GM12878 (cell line): Measurements from ENCODE around the gene CPT1C. TPM values are rescaled to one million over a fixed set of nuclear protein-coding genes. Genes with fewer than 3 reads are reported as not detected.

ENCODE experiments used
- ATAC-seq: fragments of 200-7000 bp; cut with Tn5 transposase; 3 replicates; pipeline ENCODE4 v1.9.1; 2020; ENCODE audit warnings: mild to moderate bottlenecking, moderate library complexity
- BruUV-seq: library from RNA; stranded (reverse); fragments of 400-500 nt; replicated peaks from 2 replicates; lab custom pipeline; 2021; lab: Mats Ljungman, UMichigan
- CTCF ChIA-PET: fragments of 300-600 bp; sonication (Branson Sonifier 250); formaldehyde crosslinking; extraction: SDS; loops from one replicate; lab custom pipeline; 2021; ENCODE audit warnings: inconsistent platforms; lab: Yijun Ruan, JAX
- POLR2A ChIA-PET: fragments of 350-600 bp; formaldehyde crosslinking; extraction: SDS; loops from one replicate; lab custom pipeline; 2021; ENCODE audit warnings: inconsistent platforms; lab: Charles Lee
- RAD21 ChIA-PET: fragments of 300-600 bp; sonication (Branson Sonifier 250); formaldehyde crosslinking; loops from one replicate; lab custom pipeline; 2023; ENCODE audit warnings: antibody characterized with exemption; ENCODE audit not compliant: unreplicated experiment; lab: Charles Lee
- SMC1A ChIA-PET: fragments of 300-600 bp; sonication (Branson Sonifier 250); formaldehyde crosslinking; loops from one replicate; lab custom pipeline; 2023; ENCODE audit not compliant: unreplicated experiment, uncharacterized antibody; lab: Charles Lee
- DNase-seq: peaks from one replicate; pipeline ENCODE4 v3.0.0-alpha.2; 2011; ENCODE audit warnings: low read depth, low spot score
- FAIRE-seq: peaks from 3 replicates; lab custom pipeline; 2011; peaks lifted over from hg19 to GRCh38; lab: Jason Lieb, UNC
- H2AFZ ChIP-seq: 2 replicates; pipeline ENCODE4 v1.6.0; 2011; ENCODE audit warnings: low read depth, low read length, control low read depth; ENCODE audit not compliant: control insufficient read depth
- H3K27ac ChIP-seq: 2 replicates; pipeline ENCODE4 v1.5.1; 2011; ENCODE audit warnings: control low read depth; ENCODE audit not compliant: control insufficient read depth, insufficient read depth
- H3K27me3 ChIP-seq, 2 experiments: replicated peaks in 1 of 2; 2 replicates each; pipeline versions ENCODE4 v1.6.0 to v1.6.1; 2011; ENCODE audit warnings: low read length in 1 of 2; ENCODE audit not compliant: control insufficient read depth in 2 of 2, insufficient read depth in 2 of 2
- H3K36me3 ChIP-seq, 2 experiments: 2 replicates each; pipeline ENCODE4 v1.5.1; 2011; ENCODE audit warnings: low read length in 1 of 2; ENCODE audit not compliant: control insufficient read depth in 2 of 2, insufficient read depth in 2 of 2
- H3K4me1 ChIP-seq: 2 replicates; pipeline ENCODE4 v1.6.1; 2011; ENCODE audit warnings: mild to moderate bottlenecking, low read length, moderate library complexity, mixed read lengths; ENCODE audit not compliant: control insufficient read depth, insufficient read depth
- H3K4me2 ChIP-seq: 2 replicates; pipeline ENCODE4 v1.6.0; 2011; ENCODE audit warnings: control low read depth; ENCODE audit not compliant: control insufficient read depth, insufficient read depth
- H3K4me3 ChIP-seq: fragments of 200-600 bp; sonication (generic); 2 replicates; pipeline ENCODE4 v1.5.1; 2016
- H3K79me2 ChIP-seq: 2 replicates; pipeline ENCODE4 v1.6.0; 2011; ENCODE audit warnings: low read length; ENCODE audit not compliant: control insufficient read depth, insufficient read depth
- H3K9ac ChIP-seq: 2 replicates; pipeline ENCODE4 v1.8.0; 2011; ENCODE audit warnings: low read length, control low read depth, mixed read lengths; ENCODE audit not compliant: control insufficient read depth, insufficient read depth
- H3K9me3 ChIP-seq: replicated peaks from 3 replicates; pipeline ENCODE4 v1.5.1; 2011; ENCODE audit warnings: mild to moderate bottlenecking, low read length; ENCODE audit not compliant: control insufficient read depth, insufficient read depth
- H4K20me1 ChIP-seq: 2 replicates; pipeline ENCODE4 v1.6.0; 2011; ENCODE audit not compliant: control insufficient read depth, insufficient read depth
- BHLHE40 ChIP-seq, 2 experiments: fragments of 450-650 bp in 1 of 2; IDR thresholded peaks; 2 replicates each; pipeline ENCODE4 v1.6.1; 2011 to 2017; ENCODE audit warnings: low read depth in 2 of 2, borderline replicate concordance in 1 of 2, improper control_type of control experiment in 1 of 2, low read length in 1 of 2, mild to moderate bottlenecking in 1 of 2
- CREB1 ChIP-seq: IDR thresholded peaks from 2 replicates; pipeline ENCODE4 v1.6.1; 2012; ENCODE audit warnings: low read depth, mild to moderate bottlenecking, inconsistent platforms
- EGR1 ChIP-seq, 2 experiments: IDR thresholded peaks; 1 replicate in 1 of 2; 2 replicates in 1 of 2; pipeline ENCODE4 v1.6.1; 2011 to 2012; ENCODE audit warnings: low read depth in 2 of 2, low read length in 2 of 2, borderline replicate concordance in 1 of 2, mild to moderate bottlenecking in 1 of 2, moderate library complexity in 1 of 2
- FOXK2 ChIP-seq: fragments of 450-650 bp; IDR thresholded peaks from 2 replicates; pipeline ENCODE4 v1.6.1; 2017; ENCODE audit warnings: mild to moderate bottlenecking, moderate library complexity
- GABPA ChIP-seq: IDR thresholded peaks from 2 replicates; pipeline ENCODE4 v1.6.1; 2014; ENCODE audit warnings: antibody characterized with exemption, low read depth, mild to moderate bottlenecking, inconsistent platforms
- HDGF ChIP-seq: fragments of 450-650 bp; IDR thresholded peaks from 2 replicates; pipeline ENCODE4 v1.6.1; 2016; ENCODE audit warnings: antibody characterized with exemption
- NBN ChIP-seq: fragments of 450-650 bp; IDR thresholded peaks from 2 replicates; pipeline ENCODE4 v1.6.1; 2016
- NFYB ChIP-seq: IDR thresholded peaks from 2 replicates; pipeline ENCODE4 v1.6.1; 2011; ENCODE audit warnings: low read depth, mild to moderate bottlenecking, low read length, improper control_type of control experiment, moderate library complexity; ENCODE audit not compliant: insufficient read depth
- NR2F1 ChIP-seq: fragments of 450-650 bp; conservative IDR thresholded peaks from 2 replicates; pipeline ENCODE4 v1.6.1; 2017; ENCODE audit warnings: mild to moderate bottlenecking
- POU2F2 ChIP-seq: IDR thresholded peaks from 3 replicates; pipeline ENCODE4 v1.6.1; 2011; ENCODE audit warnings: low read depth, mild to moderate bottlenecking, low read length, borderline replicate concordance
- SMAD5 ChIP-seq: IDR thresholded peaks from 2 replicates; pipeline ENCODE4 v1.6.1; 2016; ENCODE audit warnings: antibody characterized with exemption, low read depth
- TCF7 ChIP-seq: IDR thresholded peaks from 2 replicates; pipeline ENCODE4 v1.6.1; 2014; ENCODE audit warnings: antibody characterized with exemption, borderline replicate concordance
- WRNIP1 ChIP-seq: IDR thresholded peaks from 2 replicates; pipeline ENCODE4 v1.6.1; 2011; ENCODE audit warnings: low read depth, low read length, improper control_type of control experiment, borderline replicate concordance
- ZZZ3 ChIP-seq: IDR thresholded peaks from 2 replicates; pipeline ENCODE4 v1.6.1; 2011; ENCODE audit warnings: low read depth; ENCODE audit not compliant: control insufficient read depth, insufficient read length
- WGBS: methylation state at CpG from one replicate; pipeline ENCODE4 v1.1.6; 2016; ENCODE audit warnings: low lambda C conversion rate; ENCODE audit not compliant: insufficient replicate concordance, insufficient coverage; ENCODE audit errors: missing lambda C conversion rate; 5-methylcytosine and 5-hydroxymethylcytosine counted together
- in situ Hi-C: fragments of 300-500 bp; cut with MboI; formaldehyde crosslinking; loops from 9 replicates; pipeline ENCODE4 v1.14.3; 2018; ENCODE audit warnings: mixed read lengths
- intact Hi-C: fragments of 100-400 bp; cut with micrococcal nuclease; formaldehyde crosslinking; loops from one replicate; pipeline ENCODE4 v1.14.2; 2022; ENCODE audit not compliant: unreplicated experiment
- polyA plus RNA-seq, 11 experiments: library from polyadenylated mRNA; depleted of rRNA in 4 of 11; unstranded in 6 of 11; stranded (reverse) in 5 of 11; fragments of >200 nt; fragmentation: Nextera tagmentation in 4 of 11; fragmentation: Illumina TruSeq in 1 of 11; extraction: Ambion mirVana in 4 of 11; extraction: Trizol in 1 of 11; gene quantifications; 1 replicate in 1 of 11; 2 replicates in 10 of 11; pipeline versions ENCODE4 v1.2.1 to v1.2.3, GENCODE V29; 2011 to 2016; ENCODE audit warnings: inconsistent platforms in 2 of 11, missing spikeins in 2 of 11, low read depth in 1 of 11
- total RNA-seq, 4 experiments: library from RNA; depleted of rRNA in 3 of 4; stranded (reverse); fragments of >200 nt in 3 of 4; fragmentation: Illumina TruSeq in 1 of 4; extraction: Trizol in 1 of 4; gene quantifications; 2 replicates each; pipeline versions ENCODE4 v1.2.1 to v1.2.3, GENCODE V29; 2013 to 2021
- TF ChIP-seq, protein P1 (sequence below): fragments of 450-650 bp; IDR thresholded peaks from 2 replicates; pipeline ENCODE4 v1.6.1; 2018; ENCODE audit warnings: mild to moderate bottlenecking, low read depth, moderate library complexity; ENCODE audit not compliant: partially characterized antibody
- TF ChIP-seq, protein P2 (sequence below): fragments of 450-650 bp; IDR thresholded peaks from 2 replicates; pipeline ENCODE4 v1.6.1; 2014; ENCODE audit warnings: mild to moderate bottlenecking
- TF ChIP-seq, protein P3 (sequence below): fragments of 450-650 bp; IDR thresholded peaks from 2 replicates; pipeline ENCODE4 v1.6.1; 2017; ENCODE audit warnings: borderline replicate concordance

Gene CPT1C
- total and polyA plus RNA-seq, 10 of the 15 experiments (the other 5 are each of a cell fraction or from before 2014, with no cell fraction given): 0.04 to 0.56 (median 0.21) TPM; not detected in 3

- TF ChIP-seq, protein P1, sequence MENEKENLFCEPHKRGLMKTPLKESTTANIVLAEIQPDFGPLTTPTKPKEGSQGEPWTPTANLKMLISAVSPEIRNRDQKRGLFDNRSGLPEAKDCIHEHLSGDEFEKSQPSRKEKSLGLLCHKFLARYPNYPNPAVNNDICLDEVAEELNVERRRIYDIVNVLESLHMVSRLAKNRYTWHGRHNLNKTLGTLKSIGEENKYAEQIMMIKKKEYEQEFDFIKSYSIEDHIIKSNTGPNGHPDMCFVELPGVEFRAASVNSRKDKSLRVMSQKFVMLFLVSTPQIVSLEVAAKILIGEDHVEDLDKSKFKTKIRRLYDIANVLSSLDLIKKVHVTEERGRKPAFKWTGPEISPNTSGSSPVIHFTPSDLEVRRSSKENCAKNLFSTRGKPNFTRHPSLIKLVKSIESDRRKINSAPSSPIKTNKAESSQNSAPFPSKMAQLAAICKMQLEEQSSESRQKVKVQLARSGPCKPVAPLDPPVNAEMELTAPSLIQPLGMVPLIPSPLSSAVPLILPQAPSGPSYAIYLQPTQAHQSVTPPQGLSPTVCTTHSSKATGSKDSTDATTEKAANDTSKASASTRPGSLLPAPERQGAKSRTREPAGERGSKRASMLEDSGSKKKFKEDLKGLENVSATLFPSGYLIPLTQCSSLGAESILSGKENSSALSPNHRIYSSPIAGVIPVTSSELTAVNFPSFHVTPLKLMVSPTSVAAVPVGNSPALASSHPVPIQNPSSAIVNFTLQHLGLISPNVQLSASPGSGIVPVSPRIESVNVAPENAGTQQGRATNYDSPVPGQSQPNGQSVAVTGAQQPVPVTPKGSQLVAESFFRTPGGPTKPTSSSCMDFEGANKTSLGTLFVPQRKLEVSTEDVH: no peak
- TF ChIP-seq NR2F1: no peak
- TF ChIP-seq CREB1: no peak
- TF ChIP-seq GABPA: no peak
- no peak for TF ChIP-seq SMAD5
- TF ChIP-seq, protein P2, sequence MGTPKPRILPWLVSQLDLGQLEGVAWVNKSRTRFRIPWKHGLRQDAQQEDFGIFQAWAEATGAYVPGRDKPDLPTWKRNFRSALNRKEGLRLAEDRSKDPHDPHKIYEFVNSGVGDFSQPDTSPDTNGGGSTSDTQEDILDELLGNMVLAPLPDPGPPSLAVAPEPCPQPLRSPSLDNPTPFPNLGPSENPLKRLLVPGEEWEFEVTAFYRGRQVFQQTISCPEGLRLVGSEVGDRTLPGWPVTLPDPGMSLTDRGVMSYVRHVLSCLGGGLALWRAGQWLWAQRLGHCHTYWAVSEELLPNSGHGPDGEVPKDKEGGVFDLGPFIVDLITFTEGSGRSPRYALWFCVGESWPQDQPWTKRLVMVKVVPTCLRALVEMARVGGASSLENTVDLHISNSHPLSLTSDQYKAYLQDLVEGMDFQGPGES: no peak
- no peak for TF ChIP-seq HDGF
- TF ChIP-seq BHLHE40 (IDR thresholded peaks at IDR 0.05; ENCODE audit: borderline replicate concordance in 1 of 2, low read depth in 2 of 2, low read length in 1 of 2): no peak
These were observed 5.9 kb downstream of the CPT1C start (continued) for GRCh38 chr19:49696865-49697264.

DNA sequence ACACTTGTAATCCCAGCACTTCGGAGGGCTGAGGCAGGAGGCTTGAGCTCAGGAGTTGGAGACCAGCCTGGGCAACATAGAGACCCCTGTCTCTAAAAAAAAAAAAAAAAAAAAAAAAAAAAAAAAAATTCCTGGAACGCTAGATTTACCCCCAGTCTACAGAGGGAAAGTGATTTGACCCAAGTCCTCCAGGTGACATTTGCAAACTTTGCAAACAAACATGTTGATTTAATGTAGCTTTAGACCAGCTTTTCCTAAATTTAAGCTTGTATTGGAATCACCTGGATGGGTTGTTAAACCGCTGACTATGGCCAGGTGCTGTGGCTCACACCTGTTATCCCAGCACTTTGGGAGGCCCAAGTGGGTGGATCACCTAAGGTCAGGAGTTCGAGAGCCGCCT lies 8.4 kb downstream of the CPT1C start:
- WGBS: 65% methylated on average over 5 of the region's 5 CpGs
- RAD21 ChIA-PET: no interaction called here
- Histone ChIP-seq H3K9ac (no peak overlapping the region), H3K4me2 (no peak overlapping the region), H2AFZ (no peak overlapping the region), H3K79me2 (no peaks in the 10 kb centered on the region), H3K27ac (no peak overlapping the region), H3K4me3 (no peak overlapping the region), H4K20me1 (no peaks in the 10 kb centered on the region), H3K9me3 (no peaks in the 10 kb centered on the region), H3K36me3 (no peaks in the 10 kb centered on the region), H3K4me1 (no peaks in the 10 kb centered on the region), H3K27me3 (no peaks in the 10 kb centered on the region)
- intact Hi-C loops (no loop called here), in situ Hi-C loops (no loop called here)
- DNase-seq: no peak
- BruUV-seq: no TSS peak
- TF ChIP-seq ZZZ3 (no peak), NFYB (no peak), WRNIP1 (no peak), POU2F2 (no peak), NBN (no peak), EGR1 (IDR thresholded peaks at IDR 0.05; ENCODE audit: borderline replicate concordance in 1 of 2, low read depth in 2 of 2, low read length in 2 of 2) (no peak), FOXK2 (no peak), TCF7 (no peak), HDGF (no peak)
- TF ChIP-seq, protein P3, sequence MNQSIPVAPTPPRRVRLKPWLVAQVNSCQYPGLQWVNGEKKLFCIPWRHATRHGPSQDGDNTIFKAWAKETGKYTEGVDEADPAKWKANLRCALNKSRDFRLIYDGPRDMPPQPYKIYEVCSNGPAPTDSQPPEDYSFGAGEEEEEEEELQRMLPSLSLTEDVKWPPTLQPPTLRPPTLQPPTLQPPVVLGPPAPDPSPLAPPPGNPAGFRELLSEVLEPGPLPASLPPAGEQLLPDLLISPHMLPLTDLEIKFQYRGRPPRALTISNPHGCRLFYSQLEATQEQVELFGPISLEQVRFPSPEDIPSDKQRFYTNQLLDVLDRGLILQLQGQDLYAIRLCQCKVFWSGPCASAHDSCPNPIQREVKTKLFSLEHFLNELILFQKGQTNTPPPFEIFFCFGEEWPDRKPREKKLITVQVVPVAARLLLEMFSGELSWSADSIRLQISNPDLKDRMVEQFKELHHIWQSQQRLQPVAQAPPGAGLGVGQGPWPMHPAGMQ: no peak
- POLR2A ChIA-PET: no interaction called here
- no peak for ATAC-seq
- FAIRE-seq: no peak
- SMC1A ChIA-PET: interaction anchor here (0.5 kb wide), 1 partner anchor 190 kb away, joined by 3 read pairs; no protein-coding TSS in a partner anchor
- CTCF ChIA-PET: interaction anchor here (1.0 kb wide), 1 partner anchor 19 kb away, joined by 4 read pairs; no protein-coding TSS in a partner anchor
